Left renal pelvis (tissue), 4 donors: ENCODE data around the gene SPSB3. TPM values are rescaled to one million over a fixed set of nuclear protein-coding genes. Genes with fewer than 3 reads are reported as not detected.
"Not testable (repeated sequence)": the region's sequence is repeated elsewhere in the genome, so short reads cannot be mapped to it uniquely, and the experiment has no call there.

ENCODE experiments used
- DNase-seq, 4 donors: peaks; one replicate each; pipeline ENCODE4 v3.0.0-alpha.2; 2013; ENCODE audit warnings: low read depth in 4 of 4, low spot score in 3 of 4
- polyA plus RNA-seq, 4 donors: library from polyadenylated mRNA; unstranded; fragments of 120-200 nt; gene quantifications; one replicate each; pipeline ENCODE4 v1.2.1, GENCODE V29; 2013; ENCODE audit not compliant: insufficient read length in 4 of 4

The SPSB3 gene
- polyA plus RNA-seq, 4 donors, result 31.4 to 53.3 (median 35.4) TPM

GRCh38 chr16:1744338-1744840 is 38.0 kb downstream of the SPSB3 start:
- no peak for DNase-seq

GRCh38 chr16:1743376-1744337 is 38.7 kb downstream of the SPSB3 start:
- no peak for DNase-seq

GRCh38 chr16:1741553-1742165 is 40.7 kb downstream of the SPSB3 start:
- no peak for DNase-seq

- DNase-seq, result no peak
These were observed 41.4 kb downstream of the SPSB3 start for GRCh38 chr16:1740781-1741490.

GRCh38 chr16:1740234-1740633 is 42.1 kb downstream of the SPSB3 start:
- no peak for DNase-seq

GRCh38 chr16:1734816-1735215 is 47.6 kb downstream of the SPSB3 start:
- DNase-seq, result no peak

- no peak for DNase-seq
These were observed 48.2 kb downstream of the SPSB3 start for GRCh38 chr16:1734123-1734522.

GRCh38 chr16:1732551-1732987 is 49.8 kb downstream of the SPSB3 start:
- not testable (repeated sequence) for DNase-seq

- no peak for DNase-seq
These were observed 50.3 kb downstream of the SPSB3 start for GRCh38 chr16:1732071-1732470.

GRCh38 chr16:1731603-1732002 is 50.8 kb downstream of the SPSB3 start:
- no peak for DNase-seq

- no peak for DNase-seq
These were observed 51.3 kb downstream of the SPSB3 start for GRCh38 chr16:1731073-1731472.

GRCh38 chr16:1729445-1729844 is 52.9 kb downstream of the SPSB3 start:
- DNase-seq, result no peak

- no peak for DNase-seq
These were observed 53.3 kb downstream of the SPSB3 start for GRCh38 chr16:1729026-1729425.

GRCh38 chr16:1727651-1728624 is 54.4 kb downstream of the SPSB3 start:
- no peak for DNase-seq

Other genes starting within 250 kb of the SPSB3 start
- gene TMEM204, start 248.9 kb downstream of the SPSB3 start, polyA plus RNA-seq, result 10 to 100 TPM; 14.7 to 22.7 (median 19.2) TPM
- gene IFT140, start 170.5 kb downstream of the SPSB3 start, polyA plus RNA-seq, result 10 to 100 TPM; 27.2 to 50.1 (median 37.1) TPM
- gene CRAMP1, start 170.2 kb downstream of the SPSB3 start, polyA plus RNA-seq, result 10 to 100 TPM; 15.1 to 27.5 (median 18.6) TPM
- gene JPT2, start 104.3 kb downstream of the SPSB3 start, polyA plus RNA-seq, result 10 to 100 TPM; 49.3 to 88.7 (median 87.9) TPM
- gene MAPK8IP3, start 76.4 kb downstream of the SPSB3 start, polyA plus RNA-seq, result 10 to 100 TPM; 35.3 to 79.2 (median 54.1) TPM
- gene NME3, start 11.0 kb downstream of the SPSB3 start, polyA plus RNA-seq, result 10 to 100 TPM; 18.7 to 46.6 (median 22.9) TPM
- 10 to 100 TPM in 1 of 4 donors, 1 to 10 TPM in 3; 5.7 to 16.1 (median 8.0) TPM for gene EME2, start 9.8 kb downstream of the SPSB3 start, polyA plus RNA-seq
- gene MRPS34, start 9.4 kb downstream of the SPSB3 start, polyA plus RNA-seq, result 10 to 100 TPM; 37.1 to 89.4 (median 57.9) TPM
- gene NUBP2, start 389 bp upstream of the SPSB3 start, polyA plus RNA-seq, result 10 to 100 TPM; 32.7 to 58.6 (median 34.8) TPM
- gene IGFALS, start 11.1 kb upstream of the SPSB3 start, polyA plus RNA-seq, result 1 to 10 TPM in 3 of 4 donors, under 1 TPM in 1; 0.15 to 3.6 (median 1.6) TPM
- 10 to 100 TPM; 29.7 to 51.8 (median 31.9) TPM for gene HAGH, start 44.3 kb upstream of the SPSB3 start, polyA plus RNA-seq
- gene FAHD1, start 44.6 kb upstream of the SPSB3 start, polyA plus RNA-seq, result 10 to 100 TPM; 22.5 to 46.7 (median 34.7) TPM
- gene MEIOB, start 89.6 kb upstream of the SPSB3 start, polyA plus RNA-seq, result 1 to 10 TPM in 2 of 4 donors, under 1 TPM in 2; 0.25 to 3.1 (median 1.00) TPM
- gene HS3ST6, start 135.8 kb upstream of the SPSB3 start, polyA plus RNA-seq, result under 1 TPM in 3 of 4 donors, not detected in 1; 0.27 to 0.63 (median 0.42) TPM
- gene MSRB1, start 160.6 kb upstream of the SPSB3 start, polyA plus RNA-seq, result 10 to 100 TPM; 12.7 to 78.7 (median 58.5) TPM
- gene RPL3L, start 172.1 kb upstream of the SPSB3 start, polyA plus RNA-seq, result under 1 TPM; 0.09 to 0.34 (median 0.13) TPM
- gene NDUFB10, start 177.0 kb upstream of the SPSB3 start, polyA plus RNA-seq, result 100 to 1,000 TPM in 3 of 4 donors, 10 to 100 TPM in 1; 86.4 to 134 (median 128) TPM
- 1,000 to 10,000 TPM; 1,831 to 2,075 (median 1,960) TPM for gene RPS2, start 182.3 kb upstream of the SPSB3 start, polyA plus RNA-seq
- gene RNF151, start 184.3 kb upstream of the SPSB3 start, polyA plus RNA-seq, result not detected
- 10 to 100 TPM; 25.1 to 46.9 (median 29.1) TPM for gene TBL3, start 189.5 kb upstream of the SPSB3 start, polyA plus RNA-seq
- gene NOXO1, start 198.9 kb upstream of the SPSB3 start, polyA plus RNA-seq, result 1 to 10 TPM in 1 of 4 donors, under 1 TPM in 3; 0.45 to 3.0 (median 0.78) TPM
- gene GFER, start 201.6 kb upstream of the SPSB3 start, polyA plus RNA-seq, result 10 to 100 TPM; 17.3 to 29.2 (median 23.9) TPM
- gene SYNGR3, start 207.4 kb upstream of the SPSB3 start, polyA plus RNA-seq, result 1 to 10 TPM; 1.7 to 3.1 (median 1.9) TPM
- 10 to 100 TPM; 16.9 to 28.3 (median 18.9) TPM for gene ZNF598, start 227.2 kb upstream of the SPSB3 start, polyA plus RNA-seq
- 10 to 100 TPM in 1 of 4 donors, 1 to 10 TPM in 3; 4.2 to 12.3 (median 7.3) TPM for gene NPW, start 237.2 kb upstream of the SPSB3 start, polyA plus RNA-seq
- gene NHERF2, start 244.3 kb upstream of the SPSB3 start, polyA plus RNA-seq, result 100 to 1,000 TPM; 102 to 161 (median 104) TPM